HG02623 (cell line): ENCODE results near the gene BHLHA15.
A peak's percentile ranks its signal among the peaks of the same experiment; 100 is the strongest.

Source experiments
- ATAC-seq: cut with Tn5 transposase; IDR thresholded peaks from one replicate; pipeline ENCODE4 v1.9.1; 2021; ENCODE audit warnings: moderate library complexity; ENCODE audit not compliant: unreplicated experiment

The BHLHA15 gene

GRCh38 chr7:98211221-98211675 is at the start of gene BHLHA15:
Gene BHLHA15, plus strand, starts transcription at chr7:98211439. Its CDS starts 871 bp downstream, at chr7:98212310.
- no peak for ATAC-seq

- no peak for ATAC-seq
Observed at GRCh38 chr7:98162758-98163157, 48.5 kb upstream of the BHLHA15 start.

- no peak for ATAC-seq
Observed at GRCh38 chr7:98163269-98163668, 48.0 kb upstream of the BHLHA15 start.

GRCh38 chr7:98163704-98164494 is 47.3 kb upstream of the BHLHA15 start:
- ATAC-seq, result no peak

GRCh38 chr7:98165827-98166667 is 45.2 kb upstream of the BHLHA15 start:
- ATAC-seq, result no peak

- no peak for ATAC-seq
Observed at GRCh38 chr7:98166668-98166970, 44.6 kb upstream of the BHLHA15 start.

GRCh38 chr7:98167653-98168052 is 43.6 kb upstream of the BHLHA15 start:
- no peak for ATAC-seq

GRCh38 chr7:98168181-98168903 is 42.9 kb upstream of the BHLHA15 start:
- peak; percentile 62 for ATAC-seq

GRCh38 chr7:98168904-98169621 is 42.2 kb upstream of the BHLHA15 start:
- no peak for ATAC-seq

- ATAC-seq, result no peak
Observed at GRCh38 chr7:98170966-98171365, 40.3 kb upstream of the BHLHA15 start.

- no peak for ATAC-seq
Observed at GRCh38 chr7:98171449-98171848, 39.8 kb upstream of the BHLHA15 start.

GRCh38 chr7:98174334-98175259 is 36.6 kb upstream of the BHLHA15 start:
- ATAC-seq, result no peak

GRCh38 chr7:98175260-98175940 is 35.8 kb upstream of the BHLHA15 start:
- no peak for ATAC-seq

GRCh38 chr7:98177553-98177952 is 33.7 kb upstream of the BHLHA15 start:
- ATAC-seq, result no peak

GRCh38 chr7:98178321-98178720 is 32.9 kb upstream of the BHLHA15 start:
- no peak for ATAC-seq

GRCh38 chr7:98178762-98179490 is 32.3 kb upstream of the BHLHA15 start:
- ATAC-seq, result no peak

- ATAC-seq, result no peak
Observed at GRCh38 chr7:98180751-98181150, 30.5 kb upstream of the BHLHA15 start.

- no peak for ATAC-seq
Observed at GRCh38 chr7:98185101-98185500, 26.1 kb upstream of the BHLHA15 start.
